ENCODE measurements around the gene USO1. TPM values are rescaled to one million over a fixed set of nuclear protein-coding genes. Genes with fewer than 3 reads are reported as not detected.

USO1 gene
- total RNA-seq, 1 donor from 2014 or later: 41.7 TPM

DNA sequence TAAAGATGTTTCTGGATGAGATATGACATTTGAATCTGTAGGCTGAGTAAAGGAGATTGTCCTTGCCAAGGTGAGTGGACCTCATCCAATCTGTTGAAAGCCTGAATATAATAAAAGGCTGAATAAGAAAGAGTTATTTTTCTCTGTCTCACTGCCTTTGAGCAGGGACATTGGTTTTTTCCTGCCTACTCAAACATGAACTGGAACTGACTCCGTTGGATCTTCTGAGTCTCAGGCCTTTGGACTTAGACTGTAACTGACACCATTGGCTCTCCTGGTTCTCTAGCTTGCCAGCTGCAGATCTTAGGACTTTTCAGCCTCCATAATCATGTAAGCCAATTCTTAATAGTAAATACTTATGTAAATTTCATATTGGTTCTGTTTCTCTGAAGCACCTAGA lies 134.3 kb downstream of the USO1 start:
- H3K9me3 Mint-ChIP-seq: peaks cover 1% of the 10 kb centered on the region
- POLR2A ChIA-PET: no interaction called here

DNA sequence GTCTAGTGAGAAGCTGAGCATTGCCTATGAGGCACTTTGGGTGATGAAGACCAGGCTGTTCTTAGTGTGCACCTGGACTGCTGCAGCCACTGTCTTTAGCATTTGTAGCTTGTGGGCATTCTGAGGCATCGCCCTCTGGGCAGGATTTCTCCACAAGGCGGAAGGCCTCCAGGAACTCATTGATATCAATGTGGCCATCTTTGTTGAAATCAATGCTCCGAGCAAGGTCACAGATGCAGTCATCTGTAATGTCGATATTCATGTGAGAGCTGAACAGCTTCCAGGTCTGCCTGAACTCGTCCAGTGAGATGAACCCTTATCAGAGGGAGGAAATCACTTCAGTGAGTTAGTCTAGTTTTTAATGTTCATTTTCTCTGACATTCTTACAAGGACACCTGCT lies 136.2 kb downstream of the USO1 start:
- no peak for ATAC-seq (ENCODE audit: low read depth)
- no peaks in the 10 kb centered on the region for H3K36me3 Mint-ChIP-seq (ENCODE audit: low read depth)
- H3K4me3 Mint-ChIP-seq: no peak overlapping the region
- no peak for DNase-seq
- H3K27ac Mint-ChIP-seq: no peak overlapping the region
- ChIA-PET POLR2A (no interaction called here), CTCF (no interaction called here)
- TF ChIP-seq, protein P1, sequence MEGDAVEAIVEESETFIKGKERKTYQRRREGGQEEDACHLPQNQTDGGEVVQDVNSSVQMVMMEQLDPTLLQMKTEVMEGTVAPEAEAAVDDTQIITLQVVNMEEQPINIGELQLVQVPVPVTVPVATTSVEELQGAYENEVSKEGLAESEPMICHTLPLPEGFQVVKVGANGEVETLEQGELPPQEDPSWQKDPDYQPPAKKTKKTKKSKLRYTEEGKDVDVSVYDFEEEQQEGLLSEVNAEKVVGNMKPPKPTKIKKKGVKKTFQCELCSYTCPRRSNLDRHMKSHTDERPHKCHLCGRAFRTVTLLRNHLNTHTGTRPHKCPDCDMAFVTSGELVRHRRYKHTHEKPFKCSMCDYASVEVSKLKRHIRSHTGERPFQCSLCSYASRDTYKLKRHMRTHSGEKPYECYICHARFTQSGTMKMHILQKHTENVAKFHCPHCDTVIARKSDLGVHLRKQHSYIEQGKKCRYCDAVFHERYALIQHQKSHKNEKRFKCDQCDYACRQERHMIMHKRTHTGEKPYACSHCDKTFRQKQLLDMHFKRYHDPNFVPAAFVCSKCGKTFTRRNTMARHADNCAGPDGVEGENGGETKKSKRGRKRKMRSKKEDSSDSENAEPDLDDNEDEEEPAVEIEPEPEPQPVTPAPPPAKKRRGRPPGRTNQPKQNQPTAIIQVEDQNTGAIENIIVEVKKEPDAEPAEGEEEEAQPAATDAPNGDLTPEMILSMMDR (IDR thresholded peaks at IDR 0.05): no peak
- intact Hi-C loops (cut with micrococcal nuclease): no loop called here
- peaks cover 12% of the 10 kb centered on the region for H3K27me3 Mint-ChIP-seq
- H3K9me3 Mint-ChIP-seq: peaks cover 1% of the 10 kb centered on the region
- no peaks in the 10 kb centered on the region for H3K4me1 Mint-ChIP-seq

More for the DNA sequence above, 134.3 kb downstream of the USO1 start:
- DNase-seq (no peak), ATAC-seq (ENCODE audit: low read depth) (no peak)
- no peaks in the 10 kb centered on the region for H3K4me1 Mint-ChIP-seq
- H3K27ac Mint-ChIP-seq: no peak overlapping the region
- no peaks in the 10 kb centered on the region for H3K36me3 Mint-ChIP-seq (ENCODE audit: low read depth)
- CTCF ChIA-PET: interaction anchor here (1.6 kb wide), 1 partner anchor 11 kb away, joined by 4 read pairs; no protein-coding TSS in a partner anchor
- H3K4me3 Mint-ChIP-seq: no peak overlapping the region
- peaks cover 11% of the 10 kb centered on the region for H3K27me3 Mint-ChIP-seq
- intact Hi-C loops (cut with micrococcal nuclease): no loop called here
- TF ChIP-seq, protein P1 (IDR thresholded peaks at IDR 0.05): no peak

Other genes with a start within 250 kb of the USO1 start
- 28.5 and 29.6 TPM in 2 replicates for gene RCHY1, start 210.2 kb upstream of the USO1 start, total RNA-seq
- 17.4 and 24.6 TPM in 2 replicates for gene THAP6, start 210.1 kb upstream of the USO1 start, total RNA-seq
- not detected in 2 replicates for gene ODAPH, start 168.5 kb upstream of the USO1 start, total RNA-seq
- gene CDKL2, start 94.0 kb upstream of the USO1 start, total RNA-seq: not detected in 2 replicates
- gene G3BP2, start 51.2 kb upstream of the USO1 start, total RNA-seq: 98.2 and 103 TPM in 2 replicates
- 0.17 and 0.35 TPM in 2 replicates for gene PPEF2, start 177.9 kb downstream of the USO1 start, total RNA-seq
- 27.7 and 31.1 TPM in 2 replicates for gene NAAA, start 216.4 kb downstream of the USO1 start, total RNA-seq